GM12873 (cell line): ENCODE measurements around the gene INO80E.

ENCODE experiments used
- CTCF ChIP-seq: IDR thresholded peaks from 2 replicates; pipeline ENCODE4 v1.5.1; 2012; ENCODE audit warnings: low read depth, mild to moderate bottlenecking, moderate library complexity, low read length, control low read depth; ENCODE audit not compliant: insufficient read depth; ENCODE audit errors: missing control alignments

INO80E gene

DNA sequence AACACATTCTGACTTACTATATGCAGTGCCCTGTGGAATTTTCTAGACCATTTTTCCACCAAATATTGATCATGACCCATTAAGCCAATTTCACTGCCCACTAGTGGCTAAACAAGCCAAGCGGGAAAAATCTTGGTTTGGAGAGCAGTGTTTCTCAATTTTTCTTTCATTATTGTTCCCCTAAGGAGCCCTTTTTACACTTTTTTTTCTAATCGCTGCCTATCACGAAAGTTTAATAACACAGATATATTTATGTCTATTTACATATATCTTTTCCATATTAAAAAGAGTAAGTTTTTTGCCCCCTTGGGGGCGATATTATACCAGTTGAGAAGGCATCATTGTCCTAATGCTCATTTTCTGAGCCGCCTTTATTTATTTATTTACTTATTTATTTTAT lies 45.8 kb downstream of the INO80E start:
- peak; percentile 27 for TF ChIP-seq CTCF

- TF ChIP-seq CTCF = no peak
Observed at GRCh38 chr16:30046178-30046577, 50.1 kb downstream of the INO80E start.

GRCh38 chr16:30046588-30046987 lies 50.5 kb downstream of the INO80E start:
- TF ChIP-seq CTCF = no peak

GRCh38 chr16:30049871-30050270 lies 53.8 kb downstream of the INO80E start:
- no peak for TF ChIP-seq CTCF

DNA sequence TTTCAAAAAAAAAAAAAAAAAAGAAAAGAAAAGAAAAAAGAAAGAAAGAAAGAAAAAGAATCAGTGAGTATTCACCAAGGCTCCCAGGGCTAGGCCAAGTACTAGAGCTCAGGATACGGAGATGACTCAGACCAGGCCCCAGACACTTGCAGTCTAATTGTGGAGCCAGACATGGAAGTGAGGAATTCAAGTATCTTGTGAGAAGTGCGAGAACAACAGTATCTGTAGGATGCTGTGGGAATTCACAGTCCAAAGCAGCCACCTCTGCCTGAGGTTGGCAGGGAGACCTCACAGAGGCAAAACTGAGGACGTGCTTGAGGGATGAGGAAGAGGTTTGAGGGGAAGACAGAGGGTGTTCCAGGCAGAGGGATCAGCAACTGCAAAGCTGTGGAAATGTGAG lies 55.5 kb downstream of the INO80E start:
- TF ChIP-seq CTCF = no peak

DNA sequence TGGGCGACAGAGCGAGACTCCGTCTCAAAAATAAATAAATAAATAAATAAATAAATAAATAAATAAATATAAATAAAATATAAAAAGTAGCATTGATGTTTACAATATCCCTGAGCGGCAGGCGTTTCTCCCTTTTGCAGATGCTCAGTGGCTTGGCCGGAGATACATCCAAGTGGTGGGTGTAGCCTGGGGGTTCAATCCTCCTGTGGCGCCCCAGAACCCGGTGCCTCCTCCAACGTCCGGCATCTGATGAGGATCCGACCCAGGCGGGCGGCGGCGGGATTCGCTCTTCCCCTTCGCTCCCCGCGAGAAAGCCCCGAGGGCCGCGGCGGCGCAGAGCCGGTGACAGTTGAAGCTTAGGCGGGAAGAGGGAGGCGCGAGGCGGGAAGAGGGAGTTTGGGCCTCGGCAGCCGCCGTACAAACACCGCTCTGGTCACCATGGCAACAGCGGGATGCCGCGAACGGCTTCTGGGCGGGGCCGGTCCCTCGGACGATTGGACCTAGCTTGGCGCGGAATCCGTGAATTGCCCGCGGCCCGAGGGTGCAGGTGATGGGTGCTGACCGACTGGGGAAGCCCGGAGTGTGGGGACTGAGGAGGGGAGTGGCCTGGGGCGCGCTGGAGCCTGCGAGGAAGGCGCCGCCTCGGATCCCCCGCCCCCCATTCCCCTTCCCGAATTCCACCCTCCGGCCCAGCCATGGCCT lies 56.8 kb downstream of the INO80E start:
- TF ChIP-seq CTCF = no peak

DNA sequence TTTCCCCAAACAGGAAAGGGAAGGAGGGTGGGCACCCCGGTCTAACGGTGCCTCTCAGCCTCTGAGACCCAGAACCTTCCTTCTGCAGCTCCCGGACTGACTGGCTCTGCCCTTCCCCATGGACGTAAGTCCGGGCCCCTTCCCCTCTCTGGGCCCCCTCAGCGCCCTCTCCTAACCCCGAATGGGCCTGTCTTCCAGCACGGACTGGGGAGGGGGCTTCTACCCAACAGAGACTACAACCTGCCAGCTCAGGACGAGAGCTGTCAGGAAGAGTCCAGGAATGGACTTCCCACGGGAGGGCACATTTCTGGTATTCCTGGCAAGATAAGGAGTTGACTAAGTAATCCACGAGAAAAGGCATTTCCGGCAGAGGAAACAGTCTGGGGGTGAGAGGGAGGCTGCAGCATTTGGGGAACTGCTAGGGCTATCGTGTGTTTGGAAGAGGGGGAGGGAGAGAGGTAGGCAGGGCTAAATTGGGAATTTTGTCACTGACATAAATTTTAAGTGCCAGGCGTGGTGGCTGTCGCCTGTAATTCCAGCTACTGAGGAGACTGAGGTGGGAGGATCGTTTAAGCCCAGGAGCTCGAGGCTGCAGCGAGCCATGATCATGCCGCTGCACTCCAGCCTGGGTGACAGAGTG lies 57.5 kb downstream of the INO80E start:
- TF ChIP-seq CTCF = no peak
